ENCODE measurements around the gene TMEM81. TPM values are rescaled to one million over a fixed set of nuclear protein-coding genes. Genes with fewer than 3 reads are reported as not detected.

TMEM81 gene
- total RNA-seq, 3 donors from 2014 or later (not counting 1 experiment from before 2014, with no cell fraction given) = 1.8 to 3.5 (median 2.5) TPM

- Mint-ChIP-seq H3K9me3 (no peaks in the 10 kb centered on the region), H3K27me3 (ENCODE audit: low read depth in 2 of 2) (peaks cover 18 to 37% of the 10 kb centered on the region in 2 donors), H3K36me3 (no peaks in the 10 kb centered on the region), H3K4me1 (no peaks in the 10 kb centered on the region), H3K4me3 (no peak within 1 kb of the TSS), H3K27ac (no peak within 1 kb of the TSS)
- no peak within 1 kb of the TSS for H3K4me3 ChIP-seq (ENCODE audit: low read length)
- H3K36me3 ChIP-seq (ENCODE audit: control insufficient read depth, insufficient read depth, low read length) = no peaks in the 10 kb centered on the region
- H3K27ac ChIP-seq (ENCODE audit: low read length) = no peak within 1 kb of the TSS
- TF ChIP-seq CTCF (IDR thresholded peaks at IDR 0.05) = no peak
- intact Hi-C loops (cut with micrococcal nuclease) = no loop called here
- 16% methylated on average over 53 of the region's 53 CpGs for WGBS (ENCODE audit: insufficient coverage)
- no peaks in the 10 kb centered on the region for H3K4me1 ChIP-seq (ENCODE audit: control insufficient read depth, insufficient read depth, low read length)
- no peaks in the 10 kb centered on the region for H3K9me3 ChIP-seq (ENCODE audit: control insufficient read depth, insufficient read depth, low read length)
- no peak for ATAC-seq
- peaks cover 10% of the 10 kb centered on the region for H3K27me3 ChIP-seq (ENCODE audit: control insufficient read depth, insufficient read depth, low read length)
- no peak for DNase-seq
Observed at GRCh38 chr1:205042911-205043806, 41.1 kb downstream of the TMEM81 start, which contains the start of gene CNTN2. TSS of gene CNTN2 (plus strand) at chr1:205043212. CDS start at chr1:205053186, 9,974 bp downstream.

DNA sequence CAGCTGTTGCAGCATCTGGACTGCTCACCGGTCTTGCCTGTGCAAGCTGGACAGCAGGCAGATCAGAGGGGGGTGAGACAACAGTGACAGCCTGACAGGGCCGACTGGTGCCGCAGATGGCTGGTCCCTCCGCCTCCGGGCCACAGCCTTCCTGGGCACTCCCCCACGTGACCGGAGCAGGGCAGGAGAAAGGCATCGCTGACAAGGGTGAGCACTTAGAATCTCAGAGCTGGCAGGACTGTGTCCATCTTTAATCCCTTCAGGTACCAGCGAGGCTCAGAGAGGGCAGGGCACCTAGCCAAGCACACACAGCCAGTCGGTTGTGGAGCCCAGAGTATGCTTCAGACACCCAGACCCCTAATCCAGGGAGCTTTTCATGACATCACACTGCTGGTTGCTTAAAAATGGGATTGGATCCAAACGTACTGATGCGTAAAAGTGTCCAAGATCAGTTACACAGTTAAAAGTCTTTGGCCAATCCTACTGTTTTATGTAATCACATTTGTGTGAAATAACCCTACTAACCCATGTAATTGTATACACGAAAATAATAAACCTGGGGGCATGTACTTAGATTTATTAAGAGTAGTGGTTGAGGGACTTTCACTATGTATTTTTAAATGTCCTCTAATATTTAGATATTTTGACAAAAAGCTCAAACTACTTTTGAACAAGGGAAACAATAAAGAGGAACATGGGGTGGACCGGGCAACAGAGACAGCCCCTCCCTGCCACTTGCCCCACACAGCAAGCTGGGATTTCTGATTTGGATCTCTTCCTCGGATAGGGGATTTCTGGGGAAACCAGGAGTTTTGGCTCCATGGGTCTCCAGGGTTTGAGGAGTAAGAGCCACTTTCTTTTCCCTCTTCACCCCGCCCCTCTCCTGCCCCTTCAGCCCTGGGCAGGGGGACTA is 42.0 kb downstream of the TMEM81 start:
- Mint-ChIP-seq H3K4me1 (no peaks in the 10 kb centered on the region), H3K27me3 (ENCODE audit: low read depth in 2 of 2) (peaks cover 18 to 36% of the 10 kb centered on the region in 2 donors), H3K36me3 (no peaks in the 10 kb centered on the region), H3K9me3 (no peaks in the 10 kb centered on the region), H3K27ac (no peak overlapping the region), H3K4me3 (no peak overlapping the region)
- DNase-seq (no peak), ATAC-seq (no peak)
- no peaks in the 10 kb centered on the region for H3K9me3 ChIP-seq (ENCODE audit: control insufficient read depth, insufficient read depth, low read length)
- peaks cover 10% of the 10 kb centered on the region for H3K27me3 ChIP-seq (ENCODE audit: control insufficient read depth, insufficient read depth, low read length)
- H3K36me3 ChIP-seq (ENCODE audit: control insufficient read depth, insufficient read depth, low read length) = no peaks in the 10 kb centered on the region
- H3K4me3 ChIP-seq (ENCODE audit: low read length) = no peak overlapping the region
- no peaks in the 10 kb centered on the region for H3K4me1 ChIP-seq (ENCODE audit: control insufficient read depth, insufficient read depth, low read length)
- WGBS (ENCODE audit: insufficient coverage) = 70% methylated on average over 15 of the region's 16 CpGs
- TF ChIP-seq CTCF (IDR thresholded peaks at IDR 0.05) = no peak
- intact Hi-C loops (cut with micrococcal nuclease) = no loop called here
- H3K27ac ChIP-seq (ENCODE audit: low read length) = no peak overlapping the region

DNA sequence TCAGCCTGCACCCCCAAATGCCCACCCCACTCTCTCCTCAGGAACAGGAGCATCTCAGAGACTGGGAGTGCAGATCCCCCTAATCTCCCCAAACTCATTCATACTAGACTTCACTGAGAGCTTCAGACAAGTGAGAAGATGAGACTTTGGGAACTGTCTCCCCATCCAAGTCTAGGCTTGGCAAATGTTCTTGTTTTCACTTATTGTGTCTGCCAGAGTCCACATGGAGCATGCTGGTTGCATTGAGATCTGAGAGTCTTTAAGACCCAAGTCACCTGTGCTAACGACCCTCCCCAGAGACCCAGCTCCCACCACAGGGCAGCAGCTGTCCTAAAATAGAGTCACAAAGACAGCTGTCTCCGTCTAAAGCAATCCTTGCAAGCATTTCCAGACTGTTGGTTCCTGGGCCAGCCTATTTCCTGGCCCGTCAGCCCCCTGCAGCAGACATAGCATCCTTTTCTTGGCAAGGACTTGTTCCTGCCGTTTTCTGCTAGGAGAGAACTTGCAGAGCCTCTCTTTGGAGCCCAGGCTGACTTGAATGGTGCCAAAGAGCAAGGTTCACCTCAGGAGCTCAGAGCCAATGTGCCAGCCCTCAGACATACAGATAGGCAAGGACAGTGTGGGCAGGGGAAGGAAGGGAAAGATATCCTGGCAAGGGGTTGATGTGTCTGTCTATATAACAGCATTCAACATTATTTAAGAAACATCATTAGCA is 43.1 kb downstream of the TMEM81 start:
- no peaks in the 10 kb centered on the region for H3K4me1 ChIP-seq (ENCODE audit: control insufficient read depth, insufficient read depth, low read length)
- Mint-ChIP-seq H3K4me1 (no peaks in the 10 kb centered on the region), H3K9me3 (no peaks in the 10 kb centered on the region), H3K27ac (no peak overlapping the region), H3K36me3 (no peaks in the 10 kb centered on the region), H3K27me3 (ENCODE audit: low read depth in 2 of 2) (peaks cover 20 to 36% of the 10 kb centered on the region in 2 donors), H3K4me3 (no peak overlapping the region)
- H3K9me3 ChIP-seq (ENCODE audit: control insufficient read depth, insufficient read depth, low read length) = no peaks in the 10 kb centered on the region
- WGBS (ENCODE audit: insufficient coverage) = 44% methylated on average over 4 of the region's 4 CpGs
- no peak for TF ChIP-seq CTCF (IDR thresholded peaks at IDR 0.05)
- peaks cover 10% of the 10 kb centered on the region for H3K27me3 ChIP-seq (ENCODE audit: control insufficient read depth, insufficient read depth, low read length)
- DNase-seq (no peak), ATAC-seq (no peak)
- H3K27ac ChIP-seq (ENCODE audit: low read length) = no peak overlapping the region
- H3K36me3 ChIP-seq (ENCODE audit: control insufficient read depth, insufficient read depth, low read length) = no peaks in the 10 kb centered on the region
- intact Hi-C loops (cut with micrococcal nuclease) = no loop called here
- H3K4me3 ChIP-seq (ENCODE audit: low read length) = no peak overlapping the region
